GM21367 (cell line): ENCODE measurements around the gene DARS1.

Source experiments
- ATAC-seq: cut with Tn5 transposase; IDR thresholded peaks from one replicate; pipeline ENCODE4 v1.9.1; 2021; ENCODE audit not compliant: unreplicated experiment

DARS1 gene

GRCh38 chr2:135985018-135985825 is at the start of gene DARS1:
Gene DARS1, minus strand, starts transcription at chr2:135985626. Its CDS starts 158 bp downstream, at chr2:135985468.
- ATAC-seq, result peak; percentile 77

GRCh38 chr2:136034629-136035028 is 49.2 kb upstream of the DARS1 start:
- ATAC-seq, result no peak

- ATAC-seq, result no peak
Measured at GRCh38 chr2:136032817-136033535, 47.5 kb upstream of the DARS1 start.

- no peak for ATAC-seq
Measured at GRCh38 chr2:136032192-136032591, 46.8 kb upstream of the DARS1 start.

- no peak for ATAC-seq
Measured at GRCh38 chr2:136031711-136032110, 46.3 kb upstream of the DARS1 start.

- ATAC-seq, result no peak
Measured at GRCh38 chr2:136030406-136030805, 45.0 kb upstream of the DARS1 start.

- peak; percentile 76 for ATAC-seq
Measured at GRCh38 chr2:136029149-136029548, 43.7 kb upstream of the DARS1 start.

- no peak for ATAC-seq
Measured at GRCh38 chr2:136028001-136028400, 42.6 kb upstream of the DARS1 start.

GRCh38 chr2:136027112-136027511 is 41.7 kb upstream of the DARS1 start:
- ATAC-seq, result no peak

GRCh38 chr2:136025057-136025973 is 39.9 kb upstream of the DARS1 start:
- ATAC-seq, result no peak

- no peak for ATAC-seq
Measured at GRCh38 chr2:136024616-136025015, 39.2 kb upstream of the DARS1 start.

- no peak for ATAC-seq
Measured at GRCh38 chr2:136024185-136024584, 38.8 kb upstream of the DARS1 start.

- ATAC-seq, result no peak
Measured at GRCh38 chr2:136023416-136023815, 38.0 kb upstream of the DARS1 start.

- ATAC-seq, result no peak
Measured at GRCh38 chr2:136022396-136023146, 37.1 kb upstream of the DARS1 start.

- no peak for ATAC-seq
Measured at GRCh38 chr2:136021976-136022375, 36.5 kb upstream of the DARS1 start.

GRCh38 chr2:136021406-136021805 is 36.0 kb upstream of the DARS1 start:
- ATAC-seq, result no peak

GRCh38 chr2:136020831-136021230 is 35.4 kb upstream of the DARS1 start:
- no peak for ATAC-seq

- ATAC-seq, result no peak
Measured at GRCh38 chr2:136019825-136020224, 34.4 kb upstream of the DARS1 start.

GRCh38 chr2:136019306-136019705 is 33.9 kb upstream of the DARS1 start:
- peak; percentile 68 for ATAC-seq

- ATAC-seq, result no peak
Measured at GRCh38 chr2:136017786-136018185, 32.4 kb upstream of the DARS1 start.

GRCh38 chr2:136016836-136017235 is 31.4 kb upstream of the DARS1 start:
- ATAC-seq, result no peak
